ENCODE data around the gene WDR33.
"Not testable (repeated sequence)": the region's sequence is repeated elsewhere in the genome, so short reads cannot be mapped to it uniquely, and the experiment has no call there.

The WDR33 gene

DNA sequence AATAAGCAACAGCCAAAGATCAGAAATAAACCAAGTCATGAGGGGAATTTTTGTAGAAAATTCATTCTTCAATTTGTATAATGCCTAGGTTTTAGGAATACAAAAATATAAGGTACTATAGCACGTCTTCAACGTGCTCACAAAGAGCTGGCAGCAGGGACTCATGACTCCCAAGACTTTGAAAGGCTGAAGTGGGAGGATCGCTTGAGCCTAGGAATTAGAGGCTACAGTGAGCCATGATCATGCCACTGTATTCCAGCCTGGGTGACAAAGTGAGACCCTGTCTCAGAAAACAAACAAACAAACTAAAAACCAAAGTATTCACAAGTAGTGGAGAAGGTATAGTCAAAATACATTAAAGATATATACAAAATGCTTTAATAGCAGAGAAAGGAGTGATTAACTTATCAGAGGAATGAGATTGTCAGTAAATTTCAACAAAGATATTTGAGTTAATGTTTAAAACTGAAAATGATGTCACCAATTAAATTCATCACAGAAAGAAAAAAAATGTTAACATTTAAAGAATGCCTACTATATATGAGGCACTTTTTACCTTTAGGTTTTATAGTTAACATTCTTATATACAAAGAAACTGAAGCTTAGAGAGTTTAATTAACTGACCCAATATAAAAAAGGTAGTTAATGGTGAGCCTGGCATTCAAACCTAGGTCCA, 3.2 kb downstream of the WDR33 start:
- no peak for DNase-seq

DNA sequence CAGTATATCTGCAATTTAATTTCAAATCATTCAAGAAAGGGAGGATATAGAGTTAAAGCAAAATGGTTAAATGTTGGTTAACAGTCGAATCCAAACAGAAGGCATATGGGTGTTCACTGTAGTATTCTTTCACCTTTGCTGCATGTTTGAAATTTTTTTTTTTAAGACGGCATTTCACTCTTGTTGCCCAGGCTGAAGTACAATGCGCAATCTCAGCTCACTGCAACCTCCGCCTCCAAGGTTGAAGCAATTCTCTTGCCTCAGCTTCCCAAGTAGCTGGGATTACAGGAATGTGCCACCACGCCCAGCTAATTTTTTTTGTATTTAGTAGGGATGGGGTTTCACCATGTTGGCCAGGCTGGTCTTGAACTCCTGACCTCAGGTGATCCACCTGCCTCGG, 4.1 kb downstream of the WDR33 start:
- DNase-seq: not testable (repeated sequence)

DNA sequence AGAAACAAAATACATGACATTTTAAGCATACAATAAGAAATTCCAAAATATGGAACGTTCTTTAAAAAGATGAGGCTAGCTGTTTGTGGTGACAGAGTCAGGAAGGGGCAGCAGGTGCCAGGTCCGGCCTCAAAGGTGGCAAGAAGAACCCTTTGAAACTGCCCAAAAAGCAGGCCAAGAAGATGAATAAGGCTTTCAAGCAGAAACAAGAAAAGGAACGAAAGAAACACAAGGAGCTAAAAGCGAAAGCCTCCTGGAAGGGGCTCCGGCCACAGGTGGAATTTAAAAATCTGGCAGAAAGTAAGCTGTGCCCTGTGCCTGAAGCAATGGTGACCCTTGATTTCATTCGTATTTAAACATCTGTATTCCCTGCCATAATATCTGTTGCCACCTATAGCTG, 5.5 kb downstream of the WDR33 start:
- DNase-seq: no peak

DNA sequence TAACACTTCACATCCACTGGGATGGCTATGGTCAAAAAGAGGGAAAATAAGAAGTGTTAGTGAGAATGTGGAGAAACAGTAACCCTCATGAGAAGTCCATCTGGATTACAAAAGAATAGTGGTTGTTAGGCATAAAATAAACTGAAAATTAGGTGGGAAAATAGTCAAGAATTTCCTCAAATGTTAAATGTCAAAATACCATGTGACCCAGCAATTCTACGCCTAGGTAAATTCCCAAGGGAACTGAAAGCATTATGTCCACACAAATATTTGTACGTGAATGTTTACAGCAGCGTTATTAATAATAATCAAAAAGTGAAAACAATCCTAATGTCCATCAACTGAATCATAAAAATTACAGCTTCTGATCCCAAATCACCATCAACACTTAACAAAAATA, 11.0 kb downstream of the WDR33 start:
- no peak for DNase-seq

DNA sequence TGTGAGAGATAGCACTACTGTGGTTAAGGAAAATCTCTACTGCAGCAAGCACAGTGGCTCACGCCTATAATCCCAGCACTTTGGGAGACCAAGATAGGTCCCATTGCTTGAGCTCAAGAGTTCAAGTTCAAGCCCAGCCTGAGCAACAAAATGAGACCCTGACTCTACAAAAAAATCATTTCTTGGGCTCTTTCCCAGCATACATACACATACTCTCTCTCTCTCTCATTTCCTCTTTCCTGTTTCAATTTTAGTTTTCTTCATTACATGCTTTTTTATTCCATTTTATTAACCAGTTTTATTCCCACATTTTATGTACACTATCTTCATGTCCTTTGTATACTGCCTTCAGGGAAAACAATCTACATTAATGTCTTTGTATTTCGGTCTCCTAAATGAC, 14.6 kb downstream of the WDR33 start:
- no peak for DNase-seq

DNA sequence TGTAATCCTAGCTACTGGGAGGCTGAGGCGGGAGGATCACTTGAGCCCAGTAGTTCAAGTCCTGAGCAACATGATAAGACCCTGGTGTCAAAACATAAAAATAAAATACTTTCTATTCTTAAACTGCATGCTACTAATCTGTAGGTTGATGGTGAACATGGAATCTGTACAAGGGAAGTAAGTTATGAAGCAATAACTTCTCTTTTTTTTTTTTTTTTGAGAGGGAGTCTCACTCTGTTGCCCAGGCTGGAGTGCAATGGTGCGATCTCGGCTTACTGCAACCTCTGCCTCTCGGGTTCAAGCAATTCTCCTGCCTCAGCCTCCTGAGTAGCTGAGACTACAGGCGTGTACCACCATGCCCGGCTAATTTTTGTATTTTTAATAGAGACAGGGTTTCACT, 16.1 kb downstream of the WDR33 start:
- DNase-seq: not testable (repeated sequence)

DNA sequence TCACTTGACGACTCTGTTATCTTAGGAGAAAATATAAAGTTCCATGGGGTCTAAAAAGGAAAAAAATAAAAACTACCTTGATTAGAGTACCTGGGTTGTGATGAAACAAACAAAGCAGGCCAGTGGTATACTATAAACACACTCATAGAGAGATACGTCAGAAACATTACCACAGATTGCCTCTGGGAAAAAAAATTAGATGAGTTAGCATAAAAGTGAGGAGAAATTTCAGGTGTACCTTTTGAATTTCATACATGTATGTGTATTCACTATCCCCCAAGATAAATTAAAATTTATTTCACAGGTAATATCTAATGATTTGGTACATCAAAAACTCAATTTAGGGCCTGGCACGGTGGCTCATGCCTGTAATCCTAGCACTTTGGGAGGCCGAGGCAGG, 18.2 kb downstream of the WDR33 start:
- DNase-seq: no peak

DNA sequence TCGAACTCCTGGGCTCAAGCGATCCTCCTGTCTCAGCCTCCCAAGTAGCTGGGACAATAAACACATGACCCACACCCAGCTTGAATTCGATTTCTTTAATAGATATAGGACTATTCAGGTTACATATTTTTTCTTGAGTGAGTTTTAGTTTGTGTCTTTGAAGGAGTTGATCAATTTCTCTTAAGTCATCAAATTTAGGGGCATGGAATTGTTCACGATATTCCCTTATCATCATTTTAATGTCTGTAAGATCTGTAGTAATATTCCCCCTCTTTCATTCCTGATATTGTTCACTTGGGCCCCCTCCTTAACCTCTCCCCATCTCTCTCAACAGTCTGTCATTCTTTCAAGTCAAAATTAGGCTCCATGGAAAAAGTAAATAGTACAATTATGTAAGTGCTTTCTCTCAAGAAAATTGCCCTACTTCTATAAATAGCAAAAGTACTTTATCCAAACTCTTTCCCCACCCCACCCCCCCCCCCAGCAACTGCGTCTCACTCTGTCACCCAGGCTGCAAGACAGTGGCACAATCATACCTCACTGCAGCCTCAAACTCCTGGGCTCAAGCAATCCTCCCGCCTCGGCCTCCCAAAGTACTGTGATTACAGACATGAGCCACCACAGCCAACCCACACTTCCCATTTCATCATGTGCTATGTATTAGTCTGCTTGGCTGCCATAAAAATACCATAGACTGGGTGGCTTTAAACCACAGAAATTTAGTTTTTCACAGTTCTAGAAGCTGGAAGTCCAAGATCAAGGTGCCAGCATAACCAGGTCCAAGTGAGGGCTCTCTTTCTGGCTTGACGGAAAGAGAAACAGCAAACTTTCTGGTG, 20.1 kb downstream of the WDR33 start:
- no peak for DNase-seq

DNA sequence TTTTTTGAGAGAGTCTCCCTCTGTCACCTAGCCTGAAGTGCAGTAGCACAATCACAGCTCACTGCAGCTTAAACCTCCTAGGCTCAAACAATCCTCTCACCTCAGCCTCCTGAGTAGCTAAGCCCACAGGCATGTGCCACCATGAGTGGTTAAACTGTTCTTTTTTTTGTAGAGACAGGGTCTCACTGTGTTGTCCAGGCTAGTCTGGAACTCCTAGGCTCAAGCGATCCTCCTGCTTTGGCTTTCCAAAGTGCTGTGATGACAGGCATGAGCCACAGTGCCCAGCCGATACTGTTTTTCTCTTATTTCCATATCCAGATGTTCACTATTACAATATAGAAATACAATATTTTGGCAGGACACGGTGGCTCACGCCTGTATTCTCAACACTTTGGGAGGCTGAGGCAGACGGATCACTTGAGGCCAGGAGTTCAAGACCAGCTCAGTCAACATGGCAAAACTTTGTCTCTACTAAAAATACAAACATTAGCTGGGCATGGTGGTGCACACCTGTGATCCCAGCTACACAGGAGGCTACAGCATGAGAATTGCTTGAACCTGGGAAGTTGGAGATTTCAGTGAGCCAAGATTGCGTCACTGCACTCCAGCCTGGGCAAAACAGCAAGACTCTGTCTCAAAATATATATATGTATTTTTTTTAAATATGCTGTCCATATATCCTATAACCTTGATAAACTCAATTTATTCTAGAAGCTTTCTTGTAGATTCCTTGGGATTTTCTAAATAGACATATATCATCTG, 24.7 kb downstream of the WDR33 start:
- no peak for DNase-seq

DNA sequence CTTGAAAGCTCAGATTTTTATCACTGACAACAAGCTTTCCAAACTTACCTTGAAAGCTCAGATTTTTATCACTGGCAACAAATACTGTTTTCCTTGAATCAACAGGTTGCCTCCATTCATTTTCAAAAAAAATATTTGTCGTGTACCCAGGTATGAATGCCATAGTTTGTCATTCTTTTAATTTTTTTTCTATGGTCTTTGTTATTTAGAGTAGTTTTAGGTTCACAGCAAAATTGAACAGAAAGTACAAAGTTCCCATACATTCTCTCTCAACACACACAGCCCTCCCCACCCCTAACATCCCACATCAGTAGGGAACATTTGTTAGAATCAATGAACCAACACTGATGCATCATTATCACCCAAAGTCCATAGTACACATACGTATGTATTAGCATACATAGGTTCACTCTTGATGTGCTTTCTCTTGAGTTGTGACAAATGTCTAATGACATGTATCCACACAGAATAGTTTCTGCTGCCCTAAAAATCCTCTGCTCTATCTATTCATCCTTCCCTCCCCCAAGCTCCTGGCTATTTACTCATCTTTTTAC, 25.9 kb downstream of the WDR33 start:
- no peak for DNase-seq

DNA sequence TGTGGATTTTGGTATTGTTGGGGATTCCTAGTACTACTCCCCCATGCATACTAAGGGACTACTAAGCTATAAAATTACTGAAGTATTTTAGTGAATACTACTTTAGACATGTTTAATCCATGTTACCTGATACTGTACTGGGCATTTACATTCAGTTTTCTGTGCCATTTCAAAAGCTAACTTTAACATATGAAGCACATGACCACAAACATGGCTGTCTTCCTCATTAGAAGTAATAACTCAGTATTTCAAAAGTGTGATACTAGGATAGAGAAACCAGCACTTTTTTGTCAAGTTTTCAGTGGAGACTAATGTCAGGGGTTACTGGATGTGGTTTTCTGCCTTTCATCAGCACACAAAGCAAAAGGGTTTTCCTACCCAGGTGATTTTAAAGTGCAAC, 27.9 kb downstream of the WDR33 start:
- no peak for DNase-seq

DNA sequence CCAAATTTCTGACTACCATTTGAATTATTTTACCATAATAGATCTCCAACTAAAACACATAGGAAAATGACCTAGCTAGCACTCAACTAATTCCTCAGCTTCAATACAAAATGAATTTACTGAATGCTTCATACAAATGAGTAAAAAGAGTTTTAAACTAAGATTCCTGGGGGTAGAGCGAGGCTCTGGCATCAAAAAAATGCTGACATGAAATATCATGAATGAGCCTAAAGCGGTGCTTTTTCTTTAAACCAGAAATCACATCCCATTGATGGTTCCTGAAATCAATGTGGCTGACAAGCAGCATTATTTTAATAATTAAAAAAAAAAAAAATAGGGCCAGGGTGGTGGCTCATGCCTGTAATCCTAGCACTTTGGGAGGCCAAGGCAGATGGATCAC, 32.1 kb downstream of the WDR33 start:
- DNase-seq: no peak

DNA sequence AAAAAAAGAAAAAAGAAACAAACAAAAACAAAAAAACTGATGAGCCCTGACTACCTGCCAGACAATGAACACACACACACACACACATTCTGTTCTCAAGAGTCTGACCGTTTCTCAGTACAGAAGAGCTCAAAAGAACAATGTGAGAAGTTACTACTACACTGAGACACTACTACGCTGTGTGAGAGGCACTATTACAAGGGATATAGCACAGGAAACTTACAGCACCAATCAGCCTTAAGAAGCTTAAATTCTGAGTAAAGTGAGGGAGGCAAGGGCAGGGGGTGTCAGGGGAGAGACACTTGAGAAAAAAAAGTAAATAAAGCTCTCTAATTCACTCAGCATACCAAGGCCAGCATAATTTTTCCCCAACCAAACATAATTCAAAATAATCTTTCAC, 32.5 kb downstream of the WDR33 start:
- DNase-seq: no peak

DNA sequence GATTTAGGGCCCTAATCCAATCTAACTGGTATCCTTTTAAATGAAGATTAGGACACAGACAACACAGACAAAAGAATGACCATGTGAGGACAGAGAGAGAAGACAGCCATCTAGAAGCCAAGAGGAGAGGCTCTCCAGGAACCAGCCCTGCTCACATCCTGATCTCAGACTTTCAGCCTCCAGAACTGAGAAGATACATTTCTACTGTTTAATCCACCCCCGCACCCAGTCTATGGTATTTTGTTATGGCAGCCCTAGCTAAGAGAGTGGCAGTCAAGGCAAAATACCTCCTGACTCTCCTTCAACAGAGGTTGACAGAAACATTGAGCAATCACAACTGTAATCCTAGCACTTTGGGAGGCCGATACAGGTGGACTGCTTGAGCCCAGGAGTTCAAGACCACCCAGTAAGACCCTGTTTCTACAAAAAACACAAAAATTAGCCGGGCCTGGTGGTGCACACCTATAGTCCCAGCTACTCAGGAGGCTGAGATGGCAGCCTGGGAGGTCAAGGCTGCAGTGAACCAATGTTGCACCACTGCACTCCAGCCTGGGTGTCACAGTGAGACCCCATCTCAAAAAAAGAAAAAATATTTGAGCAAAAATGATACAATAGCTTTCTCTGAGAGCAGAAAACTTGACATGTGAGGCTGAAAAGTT, 34.7 kb downstream of the WDR33 start:
- DNase-seq: no peak

DNA sequence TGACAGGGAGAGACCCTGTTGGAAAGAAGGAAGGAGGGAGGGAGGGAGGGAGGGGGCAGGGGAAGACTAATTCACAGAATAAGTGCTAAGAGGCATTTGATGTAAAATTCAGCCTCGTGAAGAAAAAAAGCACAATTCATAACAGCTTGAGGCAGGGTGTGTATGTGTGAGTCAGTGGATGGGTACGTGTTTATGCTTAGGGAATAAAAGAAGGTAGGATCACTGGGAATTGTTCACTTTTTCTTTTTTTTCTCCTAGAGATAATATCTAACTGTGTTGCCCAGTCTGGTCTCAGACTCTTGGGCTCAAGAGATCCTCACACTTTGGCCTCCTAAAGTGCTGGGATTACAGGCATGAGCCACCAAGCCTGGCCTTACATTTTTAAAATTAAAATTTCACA, 39.2 kb downstream of the WDR33 start:
- no peak for DNase-seq

DNA sequence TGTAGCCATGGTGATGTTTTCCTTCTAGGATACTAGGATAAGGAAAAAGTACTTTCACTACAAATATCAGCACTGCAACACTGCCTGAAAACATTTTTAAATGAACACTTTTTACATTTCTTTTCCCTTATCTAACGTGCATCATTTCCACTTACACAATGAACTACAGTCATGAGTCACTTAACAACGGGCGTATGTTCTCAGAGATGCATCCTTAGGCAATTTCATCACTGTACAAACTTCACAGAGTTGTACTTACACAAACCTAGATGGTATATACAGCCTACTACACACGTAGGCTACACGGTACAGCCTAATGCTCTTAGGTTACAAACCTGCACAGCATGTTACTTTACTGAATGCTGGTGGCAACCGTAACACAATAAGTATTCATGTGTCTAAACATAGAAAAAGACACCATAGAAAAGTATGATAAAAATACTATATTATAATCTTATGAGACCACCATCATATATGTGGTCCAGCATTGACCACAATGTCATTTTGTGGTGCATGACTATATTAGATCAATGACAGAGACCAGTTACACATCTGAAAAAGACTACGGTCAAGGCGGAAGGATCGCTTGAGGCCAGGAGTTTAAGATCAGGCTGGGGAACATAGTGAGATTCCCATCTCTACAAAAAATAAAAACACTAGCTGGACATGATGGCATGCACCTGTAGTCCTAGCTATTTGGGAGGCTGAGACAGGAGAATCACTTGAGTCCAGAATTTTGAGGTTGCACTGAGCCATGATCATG, 39.8 kb downstream of the WDR33 start:
- DNase-seq: no peak

DNA sequence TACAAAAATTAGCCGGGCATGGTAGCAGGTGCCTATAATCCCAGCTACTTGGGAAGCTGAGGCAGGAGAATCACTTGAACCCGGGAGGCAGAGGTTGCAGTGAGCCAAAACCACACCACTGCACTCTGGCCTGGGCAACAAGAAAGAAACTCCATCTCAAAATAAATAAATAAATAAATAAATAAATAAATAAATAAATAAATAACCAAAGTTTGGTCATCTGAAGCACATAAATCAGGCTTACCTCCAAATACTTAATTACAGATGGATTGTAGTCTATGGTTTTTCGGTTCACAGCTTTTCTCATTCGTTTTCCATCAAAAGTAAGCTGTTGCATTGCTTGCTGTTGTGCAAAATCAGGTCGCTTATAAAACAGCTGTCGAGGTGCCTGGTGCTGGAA, 40.4 kb downstream of the WDR33 start:
- DNase-seq: not testable (repeated sequence)

DNA sequence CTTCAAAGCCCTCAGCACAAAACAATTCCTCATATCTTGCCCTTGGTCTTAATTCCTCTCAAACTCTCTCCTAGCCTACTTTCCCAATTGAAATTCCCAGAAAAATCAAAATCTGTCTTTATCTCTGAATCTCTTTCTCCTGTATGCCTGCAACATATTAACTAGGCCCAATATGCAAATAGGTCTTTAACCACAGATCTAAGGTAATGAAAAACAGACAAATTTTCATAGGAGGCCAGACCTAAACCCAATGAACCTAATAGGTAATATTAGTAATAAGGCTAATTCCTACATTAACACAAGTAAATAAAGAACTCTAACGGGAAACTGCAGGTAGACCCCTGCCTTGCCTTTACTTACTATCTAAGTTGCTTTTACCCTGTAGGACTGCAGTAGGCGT, 41.4 kb downstream of the WDR33 start:
- DNase-seq: no peak

DNA sequence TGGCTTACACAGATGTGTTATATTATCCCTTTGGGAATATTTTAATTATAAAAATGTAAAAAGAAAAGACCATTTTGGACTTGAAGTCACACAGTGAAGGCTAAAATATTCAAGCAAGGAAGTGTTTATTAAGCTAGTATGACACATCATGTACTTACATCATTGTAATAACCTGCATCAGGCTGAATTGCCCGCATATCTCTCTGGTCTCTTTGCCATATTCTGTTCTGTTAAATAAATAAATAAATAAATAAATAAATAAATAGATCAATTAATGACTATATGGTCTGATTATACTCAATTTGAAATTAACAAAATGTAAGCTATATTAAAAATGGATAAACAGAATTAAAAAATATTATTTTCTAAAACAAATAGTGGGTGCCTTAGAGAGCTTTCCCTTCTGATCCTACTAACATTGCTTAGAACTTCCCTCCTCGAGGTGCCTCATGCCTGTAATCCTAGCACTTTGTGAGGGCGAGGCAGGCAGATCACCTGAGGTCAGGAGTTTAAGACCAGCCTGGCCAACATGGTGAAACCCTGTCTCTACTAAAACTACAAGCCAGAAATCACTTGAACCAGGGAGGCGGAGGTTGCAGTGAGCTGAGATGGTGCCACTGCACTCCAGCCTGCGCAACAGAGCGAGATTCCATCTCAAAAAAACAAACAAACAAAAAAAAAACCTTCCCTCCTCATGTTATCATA, 42.0 kb downstream of the WDR33 start:
- DNase-seq: no peak

DNA sequence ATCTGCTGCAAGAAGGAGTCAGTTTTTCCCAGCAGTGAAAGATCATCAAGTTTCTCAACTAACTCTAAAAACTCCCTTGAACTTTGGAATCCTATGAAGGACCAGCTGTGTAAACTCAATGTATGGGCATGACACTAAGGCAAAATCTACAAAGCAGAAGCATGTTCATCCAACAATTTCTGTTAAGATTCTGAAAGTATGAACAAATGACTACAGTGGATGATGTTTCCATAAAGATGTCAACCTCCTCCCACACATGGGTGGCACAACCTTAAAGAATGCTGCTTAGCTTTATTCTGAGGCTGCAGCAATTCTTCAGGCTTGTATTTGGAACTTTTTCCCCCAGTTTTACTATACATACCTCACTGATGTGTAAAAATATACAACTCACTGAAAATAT, 47.2 kb downstream of the WDR33 start:
- no peak for DNase-seq

DNA sequence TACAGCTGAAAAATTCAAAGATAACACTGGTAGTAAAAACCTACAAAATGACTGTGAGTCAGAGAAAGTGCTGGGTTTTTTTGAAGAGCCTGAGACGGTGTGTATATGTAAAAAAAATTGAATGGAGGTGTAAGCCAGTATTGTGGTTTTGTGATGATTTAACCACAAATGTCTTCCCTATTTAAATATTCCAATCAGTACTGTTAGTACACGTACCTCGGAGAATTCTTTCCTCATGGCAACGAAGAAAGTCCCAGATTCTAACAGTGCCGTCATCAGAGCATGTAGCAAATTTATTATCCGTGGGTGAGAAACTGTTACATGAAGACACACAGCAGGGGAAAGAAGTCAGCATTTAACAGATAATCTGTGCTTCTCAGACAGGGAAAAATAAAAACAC, 48.1 kb downstream of the WDR33 start:
- no peak for DNase-seq

DNA sequence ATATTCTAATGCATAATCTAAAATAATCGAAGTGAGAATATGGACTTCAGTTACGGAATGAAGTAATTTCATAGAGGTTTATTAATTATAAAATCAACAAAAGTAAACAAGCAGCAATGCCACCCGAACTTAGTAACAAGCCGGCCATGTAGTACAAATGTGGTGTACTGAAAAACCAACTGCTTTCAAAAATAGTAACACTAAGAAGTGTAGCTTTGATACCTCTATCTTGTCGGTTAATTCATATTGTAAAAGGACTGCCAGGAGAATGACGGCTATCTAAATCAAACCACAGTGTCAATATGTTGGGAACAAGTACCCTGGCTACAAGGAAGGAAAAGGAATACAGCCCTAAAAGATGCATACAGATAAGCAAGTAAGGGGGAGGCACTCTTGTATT, 48.5 kb downstream of the WDR33 start:
- no peak for DNase-seq
